HG03280 (cell line): ENCODE measurements around the gene SLC17A7.
"Not testable (repeated sequence)": the region's sequence is repeated elsewhere in the genome, so short reads cannot be mapped to it uniquely, and the experiment has no call there.

Experiments
- ATAC-seq: cut with Tn5 transposase; IDR thresholded peaks from one replicate; pipeline ENCODE4 v1.9.1; 2021; ENCODE audit warnings: mild to moderate bottlenecking, moderate library complexity; ENCODE audit not compliant: unreplicated experiment

The SLC17A7 gene

DNA sequence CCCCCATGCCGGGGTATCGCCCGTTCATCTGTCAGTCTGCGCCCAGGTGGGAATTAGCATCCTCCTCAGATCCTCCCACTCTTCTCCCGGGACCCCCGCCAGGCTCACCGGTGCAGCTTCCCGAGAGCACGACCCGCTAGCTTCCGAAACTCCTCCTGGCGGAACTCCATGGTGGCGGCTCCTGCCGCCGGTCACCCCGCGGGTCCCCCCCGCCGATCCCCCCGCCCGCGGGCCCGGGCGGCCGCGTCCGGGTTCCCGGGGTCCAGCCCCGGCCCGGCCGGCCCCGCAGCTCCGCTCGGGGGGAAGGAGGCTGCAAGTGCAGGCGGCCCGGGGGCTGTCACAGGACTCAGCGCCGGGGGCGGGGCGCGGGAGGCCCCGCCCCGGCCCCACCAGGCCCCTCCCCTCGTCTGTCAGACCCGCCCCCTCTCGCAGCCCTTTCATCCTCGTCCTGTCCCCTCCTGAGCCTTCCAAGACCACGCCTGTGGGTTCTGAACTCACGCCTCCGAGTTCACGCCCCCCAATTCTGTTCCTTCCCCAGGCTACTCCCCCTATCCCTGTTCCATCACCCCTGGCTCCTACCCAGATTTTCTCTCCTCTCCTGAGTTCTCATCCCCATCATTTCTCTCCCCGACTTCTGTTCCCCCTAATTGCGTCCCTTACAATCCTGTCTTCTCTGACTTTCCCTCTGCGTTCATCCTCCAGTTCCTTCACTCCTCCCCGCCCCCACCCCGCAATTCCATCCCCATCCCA, at the start of gene SLC17A7:
SLC17A7 (minus strand) TSS at position 318 of the 750 bp plus-strand sequence; CDS start at position 170, 148 bp downstream.
- no peak for ATAC-seq

DNA sequence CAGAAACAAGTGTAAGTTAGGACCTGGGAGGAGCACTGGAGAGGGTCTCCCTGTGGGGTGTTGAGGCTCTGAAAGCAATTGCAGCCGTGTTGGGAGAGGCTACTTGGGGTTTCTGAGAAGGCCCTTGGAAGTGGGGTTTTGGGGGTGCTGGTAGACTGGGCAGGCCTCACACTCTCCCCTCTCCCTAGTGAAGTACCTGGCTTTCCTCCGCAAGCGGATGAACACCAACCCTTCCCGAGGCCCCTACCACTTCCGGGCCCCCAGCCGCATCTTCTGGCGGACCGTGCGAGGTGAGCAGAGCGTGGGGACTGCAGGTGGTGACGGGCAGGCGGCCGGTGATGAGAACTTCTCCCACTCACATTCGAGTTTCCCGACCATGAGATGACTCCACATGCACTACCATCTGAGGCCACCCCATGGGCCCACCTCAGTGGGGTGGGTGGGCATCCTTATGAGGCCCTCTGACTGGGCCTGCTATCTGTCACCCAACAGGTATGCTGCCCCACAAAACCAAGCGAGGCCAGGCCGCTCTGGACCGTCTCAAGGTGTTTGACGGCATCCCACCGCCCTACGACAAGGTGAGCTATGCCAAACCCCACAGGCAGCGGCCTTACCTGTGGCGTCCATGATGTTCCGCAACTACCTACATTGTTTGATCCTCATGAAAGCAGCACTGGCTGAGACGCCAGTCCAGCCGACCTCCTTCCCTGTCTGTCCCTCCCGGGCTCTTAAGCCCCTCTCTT, 49.1 kb upstream of the SLC17A7 start:
- ATAC-seq = no peak

DNA sequence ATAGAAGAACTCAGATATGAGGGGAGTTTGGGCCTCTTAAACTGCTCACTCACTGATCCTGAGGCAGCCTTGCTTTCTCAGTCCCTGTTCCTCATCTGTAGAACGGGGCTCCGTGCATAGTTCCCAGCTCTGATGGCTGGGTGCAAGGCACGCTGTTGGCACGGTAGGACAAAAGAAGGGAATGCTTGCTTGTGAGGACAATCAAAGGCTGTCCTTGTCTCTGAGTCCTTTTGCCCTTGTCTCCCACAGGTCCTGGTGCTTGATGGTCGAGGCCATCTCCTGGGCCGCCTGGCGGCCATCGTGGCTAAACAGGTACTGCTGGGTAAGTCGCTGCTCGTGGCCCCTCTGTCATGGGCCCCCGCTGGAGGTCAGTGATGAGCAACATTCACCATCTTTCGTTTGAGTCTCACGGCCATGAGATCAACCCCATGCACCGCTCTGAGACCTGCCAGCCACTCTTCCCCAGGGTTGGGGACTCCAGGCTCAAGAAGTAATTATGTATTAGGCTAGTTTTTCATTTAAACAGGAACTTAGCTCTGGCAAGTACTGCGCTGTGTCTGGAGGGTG, 48.4 kb upstream of the SLC17A7 start:
- ATAC-seq = no peak

DNA sequence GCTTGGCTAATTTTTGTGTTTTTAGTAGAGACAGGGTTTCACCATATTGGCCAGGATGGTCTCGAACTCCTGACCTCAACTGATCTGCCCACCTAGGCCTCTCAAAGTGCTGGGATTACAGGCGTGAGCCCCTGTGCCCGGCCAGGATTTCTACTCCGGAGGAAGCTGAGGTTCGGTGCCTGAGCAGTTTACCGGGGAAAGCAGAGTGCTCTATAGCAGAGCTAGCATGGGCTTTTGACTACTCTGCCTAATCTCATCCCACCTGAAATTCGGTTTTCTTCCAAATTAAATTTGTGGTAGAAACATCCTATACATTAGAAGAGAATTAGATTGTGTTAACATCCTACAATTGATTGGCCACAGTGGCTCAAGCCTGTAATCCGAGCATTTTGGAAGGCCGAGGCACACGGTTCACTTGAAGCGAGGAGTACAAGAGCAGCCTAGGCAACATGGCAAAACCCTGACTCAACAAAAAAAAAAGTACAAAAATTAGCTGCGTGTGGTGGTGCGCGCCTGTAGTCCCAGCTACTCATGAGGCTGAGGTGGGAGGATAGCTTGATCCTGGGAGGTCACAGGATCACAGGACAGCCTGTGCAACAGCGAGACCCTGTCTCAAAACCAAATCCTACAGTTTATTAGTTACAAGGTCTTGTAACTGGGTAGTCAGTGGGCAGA, 47.7 kb upstream of the SLC17A7 start:
- no peak for ATAC-seq

DNA sequence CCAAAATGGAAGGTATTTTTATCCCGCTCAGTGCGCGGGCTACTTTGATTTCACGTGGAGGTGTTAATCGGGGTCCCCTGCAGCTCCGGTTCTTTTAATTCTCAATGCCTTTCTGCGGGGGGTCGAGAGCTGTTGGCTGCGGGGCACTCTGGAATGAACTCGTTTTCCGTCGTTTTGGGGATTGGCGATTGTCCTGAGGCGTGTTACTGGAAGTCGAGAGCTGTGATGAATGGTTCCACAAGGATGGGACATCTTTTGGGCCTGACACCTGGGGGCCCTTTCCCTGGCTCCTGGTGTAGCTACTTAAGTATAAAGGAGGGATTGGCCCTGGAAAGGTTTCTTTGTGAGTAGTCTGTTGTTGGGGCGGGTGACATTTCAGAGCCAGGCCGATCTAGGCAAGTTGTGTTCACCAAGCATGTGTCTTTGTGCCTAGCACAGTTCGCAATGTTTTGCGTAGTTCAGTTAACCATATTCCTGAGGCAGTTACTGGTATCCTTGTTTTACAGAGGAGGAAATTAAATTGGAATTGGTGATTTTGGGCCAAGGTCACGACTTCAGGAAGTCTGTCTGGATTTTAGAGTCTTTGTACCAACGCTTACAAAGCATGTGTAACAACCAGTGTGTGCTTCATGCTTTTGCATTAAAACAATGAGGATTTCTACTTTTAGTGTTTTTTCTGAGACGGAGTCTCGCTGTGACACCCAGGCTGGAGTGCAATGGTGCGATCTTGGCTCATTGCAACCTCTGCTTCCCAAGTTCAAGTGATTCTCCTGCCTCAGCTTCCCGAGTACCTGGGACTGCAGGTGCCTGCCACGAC, 46.9 kb upstream of the SLC17A7 start:
- no peak for ATAC-seq

DNA sequence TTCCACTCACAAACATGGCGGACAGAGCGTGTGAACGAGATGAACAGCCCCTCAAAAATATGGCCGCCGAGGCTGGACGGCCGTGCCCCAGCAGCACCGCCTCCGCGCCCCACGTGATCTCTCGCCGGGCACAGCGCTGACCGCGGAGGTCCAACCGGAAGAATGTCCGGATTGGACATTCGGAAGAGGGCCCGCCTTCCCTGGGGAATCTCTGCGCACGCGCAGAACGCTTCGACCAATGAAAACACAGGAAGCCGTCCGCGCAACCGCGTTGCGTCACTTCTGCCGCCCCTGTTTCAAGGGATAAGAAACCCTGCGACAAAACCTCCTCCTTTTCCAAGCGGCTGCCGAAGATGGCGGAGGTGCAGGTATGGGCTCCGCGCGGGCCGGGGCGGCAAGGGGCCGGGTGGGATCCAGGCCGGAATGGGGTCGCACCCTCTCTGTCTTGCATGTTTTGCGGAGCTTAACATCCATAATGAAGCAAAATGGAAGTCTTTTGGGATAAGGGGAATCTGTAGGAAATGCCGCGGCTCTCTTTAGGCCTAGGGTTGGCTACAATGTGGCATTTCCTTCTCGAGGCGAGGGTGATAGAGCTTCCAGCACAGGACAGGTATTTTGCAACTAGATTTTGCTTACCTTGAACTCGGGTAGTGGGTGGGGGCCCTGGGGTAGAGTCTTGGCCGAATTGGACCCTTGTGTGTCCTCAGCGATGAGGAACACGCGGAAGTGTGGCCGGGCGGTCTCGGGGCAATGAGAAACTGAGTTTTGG, 46.1 kb upstream of the SLC17A7 start, which contains the start of gene RPL13A:
RPL13A (plus strand) TSS at position 332 of the 769 bp plus-strand sequence; CDS start at position 354, 22 bp downstream.
- peak; percentile 89 for ATAC-seq

DNA sequence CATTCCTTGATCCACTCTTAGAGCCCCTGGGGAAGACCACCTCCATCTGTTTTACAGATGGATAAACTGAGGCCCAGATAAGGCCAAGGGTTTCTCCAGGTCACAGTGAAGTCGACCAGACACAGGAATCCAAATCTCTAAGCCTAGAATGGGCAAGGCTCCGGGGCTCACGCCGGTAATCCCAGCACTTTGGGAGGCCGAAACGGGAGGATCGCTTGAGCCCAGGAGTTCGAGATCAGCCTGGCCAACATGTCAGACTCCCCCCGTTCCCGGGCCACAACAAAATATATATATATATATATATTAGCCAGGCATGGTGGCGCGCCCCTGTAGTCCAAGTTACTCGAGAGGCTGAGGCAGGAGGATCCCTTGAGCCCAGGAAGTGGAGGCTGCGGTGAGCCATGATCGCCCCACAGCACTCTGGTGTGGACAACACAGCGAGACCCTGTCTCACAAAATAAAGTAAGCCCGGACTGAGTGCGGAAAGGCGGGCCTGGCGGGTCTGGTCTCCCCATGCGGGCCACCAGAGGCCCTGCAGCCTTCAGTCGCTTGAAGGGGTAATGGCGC, 45.5 kb upstream of the SLC17A7 start:
- no peak for ATAC-seq

DNA sequence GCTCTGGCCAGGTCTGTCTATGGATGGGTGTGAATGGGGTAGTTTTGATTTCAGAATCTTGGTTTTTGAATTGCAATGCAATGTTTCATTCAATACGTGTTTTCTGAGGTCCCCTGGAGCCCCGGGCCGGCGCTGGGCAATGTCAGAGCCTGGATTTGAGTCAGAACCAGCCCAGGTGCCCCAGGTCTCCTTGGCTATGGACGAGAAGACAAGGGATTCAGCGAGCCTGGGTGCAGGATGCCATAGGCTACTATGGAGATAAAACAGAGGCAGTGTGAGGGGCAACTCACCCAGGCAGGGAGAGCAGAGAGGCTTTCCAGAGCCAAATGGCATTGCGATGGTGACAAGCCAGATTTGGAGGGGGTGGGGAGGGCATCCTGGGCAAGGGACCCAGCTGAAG, 44.9 kb upstream of the SLC17A7 start:
- ATAC-seq = no peak

DNA sequence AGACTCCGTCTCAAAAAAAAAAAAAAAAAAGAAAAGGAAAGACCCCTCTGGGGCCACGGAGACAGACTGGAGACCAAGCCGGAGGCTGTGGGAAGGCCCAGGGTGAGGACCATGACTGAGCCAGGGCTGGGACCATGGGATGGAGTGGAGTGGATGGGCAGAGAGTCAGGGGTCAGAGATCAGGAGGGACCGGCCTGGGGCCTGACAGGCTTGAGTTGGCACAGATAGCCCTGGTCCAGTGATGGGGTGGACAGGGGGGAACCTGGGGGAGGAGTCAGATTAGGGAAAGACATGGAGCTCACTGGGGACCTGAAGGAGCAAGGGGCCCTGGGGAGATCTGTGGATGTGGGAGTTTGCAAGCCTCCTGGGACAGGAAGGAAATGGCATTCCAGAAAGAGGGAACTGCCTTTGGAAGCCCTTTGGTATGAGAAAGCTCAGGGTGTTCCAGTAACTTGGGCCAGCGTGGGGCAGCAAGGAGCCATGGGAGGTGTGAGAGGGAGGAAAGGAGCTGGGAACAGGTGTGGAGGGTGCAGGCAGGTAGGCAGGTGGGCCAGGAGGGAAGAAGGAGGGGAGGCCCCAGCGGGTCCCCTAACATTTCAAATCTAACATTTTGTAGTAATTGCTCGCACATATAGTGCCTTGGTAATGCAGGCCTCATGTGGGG, 39.8 kb upstream of the SLC17A7 start:
- ATAC-seq = no peak

DNA sequence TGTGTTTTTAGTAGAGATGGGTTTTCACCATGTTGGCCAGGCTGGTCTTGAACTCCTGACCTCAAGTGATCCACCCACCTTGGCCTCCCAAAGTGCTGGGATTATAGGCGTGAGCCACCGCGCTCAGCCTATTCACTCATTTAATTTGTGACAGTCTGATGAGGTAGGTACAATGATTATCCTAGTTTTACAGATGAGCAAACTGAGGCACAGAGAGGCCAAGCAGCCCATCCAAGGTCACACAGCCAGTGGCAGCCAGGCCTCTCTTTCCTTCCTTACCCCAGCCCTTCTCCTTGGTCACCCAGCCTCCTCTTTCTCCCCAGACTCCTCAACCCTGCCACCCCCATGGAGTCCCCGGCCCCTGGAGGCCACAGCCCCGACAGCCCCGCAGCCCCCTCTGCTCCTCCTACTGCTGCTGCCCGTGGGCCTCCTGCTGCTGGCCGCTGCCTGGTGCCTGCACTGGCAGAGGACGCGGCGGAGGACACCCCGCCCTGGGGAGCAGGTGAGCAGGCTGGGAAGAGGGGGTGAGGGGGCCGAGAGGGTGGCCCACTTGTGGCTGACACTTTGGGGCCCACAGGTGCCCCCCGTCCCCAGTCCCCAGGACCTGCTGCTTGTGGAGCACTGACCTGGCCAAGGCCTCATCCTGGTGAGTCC, 38.8 kb upstream of the SLC17A7 start:
- no peak for ATAC-seq

DNA sequence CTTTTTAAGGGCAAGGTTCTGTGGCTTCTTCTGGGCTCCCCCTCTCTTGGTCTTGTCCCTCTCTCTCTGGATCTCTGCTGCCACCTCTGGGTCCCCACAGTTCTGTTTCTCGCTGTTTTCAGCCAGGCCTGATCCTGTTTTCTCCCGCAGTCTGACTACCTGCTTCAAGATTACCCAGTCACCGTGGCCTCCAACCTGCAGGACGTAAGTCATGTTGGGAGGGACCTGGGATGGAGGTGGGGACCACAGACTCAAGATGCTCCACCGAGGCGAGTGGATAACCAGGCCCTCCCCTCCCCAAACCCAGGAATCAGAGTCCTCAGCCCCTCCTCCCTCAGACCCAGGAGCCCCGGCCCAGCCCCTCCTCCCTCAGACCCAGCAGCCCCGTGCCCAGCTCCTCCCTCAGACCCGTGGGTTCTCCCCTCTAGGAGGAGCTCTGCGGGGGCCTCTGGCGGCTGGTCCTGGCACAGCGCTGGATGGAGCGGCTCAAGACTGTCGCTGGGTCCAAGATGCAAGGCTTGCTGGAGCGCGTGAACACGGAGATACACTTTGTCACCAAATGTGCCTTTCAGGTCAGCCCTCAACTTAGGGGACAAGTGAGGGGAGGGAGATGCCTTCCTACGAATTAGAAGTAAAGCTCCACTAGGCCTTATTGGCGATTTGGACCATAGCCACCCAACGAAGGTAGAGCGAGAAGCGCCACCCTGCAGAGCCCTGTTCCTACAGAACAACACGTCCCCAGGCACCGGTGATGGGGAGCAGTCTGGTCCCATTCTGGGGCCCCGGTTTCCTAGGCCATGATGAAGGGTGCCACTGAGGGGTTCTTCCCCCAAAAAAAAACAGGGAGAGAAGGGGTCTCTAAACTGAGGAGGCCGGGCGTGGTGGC, 34.9 kb upstream of the SLC17A7 start:
- ATAC-seq = no peak

DNA sequence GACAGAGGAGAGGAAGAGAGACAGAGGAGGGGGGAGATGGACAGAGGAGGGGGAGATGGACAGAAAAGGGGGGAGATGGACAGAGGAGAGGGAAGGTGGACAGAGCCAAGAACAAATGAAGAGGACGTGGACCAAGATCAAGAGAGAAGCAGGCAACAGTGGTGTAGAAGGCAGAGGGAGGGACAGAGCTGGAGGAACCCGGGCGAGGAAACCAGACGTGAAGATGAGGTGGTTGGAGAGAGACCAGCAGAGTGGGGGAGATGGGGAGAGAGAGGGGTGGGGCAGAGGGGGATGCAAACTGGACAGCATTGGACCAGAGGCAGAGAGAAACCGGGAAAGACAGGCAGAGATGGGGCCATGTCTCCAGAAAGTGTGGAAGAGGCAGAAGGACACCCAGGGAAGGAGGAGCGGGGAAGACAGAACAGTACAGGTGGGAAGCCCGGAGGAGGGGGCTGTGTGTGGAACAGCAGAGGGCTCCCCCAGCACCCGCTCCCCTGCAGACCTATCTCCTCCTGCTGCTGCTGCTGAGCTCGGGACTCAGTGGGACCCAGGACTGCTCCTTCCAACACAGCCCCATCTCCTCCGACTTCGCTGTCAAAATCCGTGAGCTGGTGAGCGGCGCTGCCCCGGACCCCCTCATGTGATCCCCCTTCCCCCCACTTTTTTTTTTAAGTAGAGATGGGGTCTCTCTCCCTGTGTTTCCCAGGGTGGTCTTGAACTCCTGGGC, 34.0 kb upstream of the SLC17A7 start:
- ATAC-seq = no peak

DNA sequence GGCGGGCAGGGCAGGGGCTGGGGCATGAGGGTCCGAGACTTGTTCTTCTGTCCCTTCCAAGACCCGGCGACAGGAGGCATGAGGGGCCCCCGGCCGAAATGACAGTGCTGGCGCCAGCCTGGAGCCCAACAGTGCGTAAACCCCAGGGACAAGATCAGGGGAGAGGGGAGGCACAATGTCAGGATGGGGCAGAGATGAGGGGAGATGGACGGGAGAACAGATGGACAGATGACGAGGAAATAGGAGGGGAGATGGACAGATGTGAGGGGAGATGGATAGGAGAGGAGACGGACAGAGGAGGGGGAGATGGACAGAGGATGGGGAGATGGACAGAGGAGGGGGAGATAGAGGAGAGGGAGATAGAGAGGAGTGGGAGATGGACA, 33.2 kb upstream of the SLC17A7 start:
- no peak for ATAC-seq

DNA sequence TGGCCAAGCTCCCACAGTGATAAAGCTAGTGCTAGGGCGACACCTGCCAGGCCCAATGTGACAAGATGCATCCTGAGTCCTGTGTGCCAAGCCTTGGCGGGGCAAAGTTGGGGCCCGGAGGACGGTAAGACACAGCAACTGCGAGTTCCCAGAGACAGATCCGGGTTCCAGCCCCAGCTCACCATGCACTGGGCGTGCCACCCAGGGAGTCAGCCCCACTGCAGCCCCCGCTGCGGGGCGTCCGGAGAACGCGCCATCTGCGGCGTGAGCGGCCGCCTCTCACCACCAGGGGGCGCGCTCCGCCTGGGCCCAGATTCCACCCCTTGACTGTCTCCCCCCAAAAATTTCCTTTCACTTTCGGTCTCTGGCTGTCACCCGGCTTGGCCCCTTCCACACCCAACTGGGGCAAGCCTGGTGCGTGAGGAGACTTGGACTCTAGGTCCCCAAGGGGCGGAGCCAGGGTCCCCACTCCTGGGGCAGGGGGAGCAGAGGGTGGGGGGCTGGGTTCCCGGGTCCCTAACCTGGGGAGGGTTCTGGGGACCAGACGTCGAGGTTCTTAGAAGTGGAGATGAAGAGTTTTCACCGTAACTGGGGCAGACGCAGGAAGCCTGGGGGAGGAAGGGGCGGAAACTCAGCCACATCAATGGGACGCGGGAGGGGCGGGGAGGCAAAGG, 32.7 kb upstream of the SLC17A7 start, which contains the start of gene FLT3LG:
FLT3LG (plus strand) TSS at position 348 of the 674 bp plus-strand sequence. CDS start 425 bp downstream, outside the sequence.
- ATAC-seq = peak; percentile 50

DNA sequence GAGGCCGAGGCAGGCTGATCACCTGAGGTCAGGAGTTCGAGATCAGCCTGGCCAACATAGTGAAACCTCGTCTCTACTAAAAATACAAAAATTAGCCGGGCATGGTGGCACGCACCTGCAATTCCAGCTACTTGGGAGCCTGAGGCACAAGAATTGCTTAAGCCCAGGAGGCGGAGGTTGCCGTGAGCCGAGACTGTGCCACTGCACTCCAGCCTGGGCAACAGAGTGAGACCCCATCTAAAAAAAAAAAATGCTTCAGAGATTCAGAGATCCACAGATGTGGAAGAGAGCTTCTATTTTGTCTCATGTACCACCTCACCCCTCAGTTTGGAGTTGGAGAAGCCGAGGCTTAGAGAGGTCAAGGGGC, 32.2 kb upstream of the SLC17A7 start:
- not testable (repeated sequence) for ATAC-seq

DNA sequence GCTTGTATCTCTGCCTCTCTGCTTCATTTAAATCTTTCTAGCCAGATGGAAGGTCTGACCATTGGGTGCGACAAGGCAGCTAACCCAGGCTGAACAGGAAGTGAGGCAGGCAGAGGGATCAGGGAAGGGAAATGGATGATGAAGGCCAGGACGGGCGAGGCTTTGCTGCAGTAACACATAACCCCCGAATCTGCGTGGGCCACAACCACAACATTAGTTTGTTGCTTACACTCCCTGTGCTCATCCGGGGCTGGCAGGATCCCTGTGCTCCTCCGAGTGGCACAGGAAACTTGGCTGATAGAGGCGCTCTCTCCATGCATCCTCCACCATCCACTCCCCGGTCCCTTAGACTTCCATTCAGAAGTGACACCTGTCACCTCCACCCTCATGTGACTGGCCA, 31.6 kb upstream of the SLC17A7 start:
- no peak for ATAC-seq
